Right renal pelvis (tissue), 4 donors: ENCODE results near the gene ENOX2. TPM values are rescaled to one million over a fixed set of nuclear protein-coding genes. Genes with fewer than 3 reads are reported as not detected.
"Not testable (repeated sequence)": the region's sequence is repeated elsewhere in the genome, so short reads cannot be mapped to it uniquely, and the experiment has no call there.

Source experiments
- DNase-seq, 4 donors: peaks; one replicate each; pipeline ENCODE4 v3.0.0-alpha.2; 2013; ENCODE audit warnings: low read depth in 4 of 4, low spot score in 3 of 4, missing footprints in 1 of 4
- polyA plus RNA-seq, 4 donors: library from polyadenylated mRNA; unstranded; fragments of 120-200 nt; gene quantifications; one replicate each; pipeline ENCODE4 v1.2.1, GENCODE V29; 2013; ENCODE audit not compliant: insufficient read length in 4 of 4

The ENOX2 gene, protein sequence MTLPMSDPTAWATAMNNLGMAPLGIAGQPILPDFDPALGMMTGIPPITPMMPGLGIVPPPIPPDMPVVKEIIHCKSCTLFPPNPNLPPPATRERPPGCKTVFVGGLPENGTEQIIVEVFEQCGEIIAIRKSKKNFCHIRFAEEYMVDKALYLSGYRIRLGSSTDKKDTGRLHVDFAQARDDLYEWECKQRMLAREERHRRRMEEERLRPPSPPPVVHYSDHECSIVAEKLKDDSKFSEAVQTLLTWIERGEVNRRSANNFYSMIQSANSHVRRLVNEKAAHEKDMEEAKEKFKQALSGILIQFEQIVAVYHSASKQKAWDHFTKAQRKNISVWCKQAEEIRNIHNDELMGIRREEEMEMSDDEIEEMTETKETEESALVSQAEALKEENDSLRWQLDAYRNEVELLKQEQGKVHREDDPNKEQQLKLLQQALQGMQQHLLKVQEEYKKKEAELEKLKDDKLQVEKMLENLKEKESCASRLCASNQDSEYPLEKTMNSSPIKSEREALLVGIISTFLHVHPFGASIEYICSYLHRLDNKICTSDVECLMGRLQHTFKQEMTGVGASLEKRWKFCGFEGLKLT
- 10 to 100 TPM in 3 of 4 donors, 1 to 10 TPM in 1; 5.1 to 22.0 (median 19.9) TPM for polyA plus RNA-seq

DNA sequence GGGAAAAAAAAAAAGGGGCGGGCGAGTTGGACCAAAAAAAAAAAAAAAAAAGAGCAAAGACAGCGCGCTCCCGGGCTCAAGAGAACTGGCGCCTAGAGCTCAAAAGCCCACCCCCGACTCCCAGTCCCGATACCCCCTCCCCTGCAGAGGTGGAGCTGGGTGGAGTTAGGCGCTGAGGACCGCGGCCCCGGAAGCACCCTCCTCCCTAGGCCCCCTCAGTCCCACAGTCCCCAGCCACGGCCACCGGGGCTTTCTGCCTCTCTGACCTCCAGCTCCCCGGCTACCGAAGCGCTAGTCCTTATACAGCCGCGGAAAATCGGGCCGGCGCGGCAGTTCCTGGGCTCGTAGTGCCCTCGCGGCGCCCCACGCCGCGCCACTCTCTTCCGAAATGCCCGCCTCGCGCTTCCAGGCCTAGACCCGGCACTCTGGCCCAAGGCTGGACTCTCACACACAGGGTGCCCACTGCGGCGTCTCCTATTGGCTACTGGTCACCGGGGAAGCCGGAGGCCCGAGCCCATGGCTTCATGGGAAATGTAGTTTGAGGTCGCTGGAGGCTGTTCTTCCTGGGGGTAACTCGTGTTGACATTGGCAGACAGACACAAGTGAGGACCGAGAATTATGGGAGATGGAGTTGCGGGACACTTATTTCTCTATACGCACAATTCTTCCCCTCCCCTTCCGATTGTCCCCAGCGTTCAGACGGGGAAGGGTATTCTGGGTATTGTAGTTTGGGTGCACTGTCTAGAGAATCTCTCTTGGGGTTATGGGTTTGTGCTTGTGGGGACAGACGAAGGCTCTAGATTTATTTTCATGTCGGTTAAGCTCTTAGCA is at the start of gene ENOX2:
Gene ENOX2, minus strand, starts transcription at position 427 of the 831 bp plus-strand sequence. CDS start 199,993 bp downstream, outside the sequence.
- peak; percentile 77 to 91 (median 85) for DNase-seq

DNA sequence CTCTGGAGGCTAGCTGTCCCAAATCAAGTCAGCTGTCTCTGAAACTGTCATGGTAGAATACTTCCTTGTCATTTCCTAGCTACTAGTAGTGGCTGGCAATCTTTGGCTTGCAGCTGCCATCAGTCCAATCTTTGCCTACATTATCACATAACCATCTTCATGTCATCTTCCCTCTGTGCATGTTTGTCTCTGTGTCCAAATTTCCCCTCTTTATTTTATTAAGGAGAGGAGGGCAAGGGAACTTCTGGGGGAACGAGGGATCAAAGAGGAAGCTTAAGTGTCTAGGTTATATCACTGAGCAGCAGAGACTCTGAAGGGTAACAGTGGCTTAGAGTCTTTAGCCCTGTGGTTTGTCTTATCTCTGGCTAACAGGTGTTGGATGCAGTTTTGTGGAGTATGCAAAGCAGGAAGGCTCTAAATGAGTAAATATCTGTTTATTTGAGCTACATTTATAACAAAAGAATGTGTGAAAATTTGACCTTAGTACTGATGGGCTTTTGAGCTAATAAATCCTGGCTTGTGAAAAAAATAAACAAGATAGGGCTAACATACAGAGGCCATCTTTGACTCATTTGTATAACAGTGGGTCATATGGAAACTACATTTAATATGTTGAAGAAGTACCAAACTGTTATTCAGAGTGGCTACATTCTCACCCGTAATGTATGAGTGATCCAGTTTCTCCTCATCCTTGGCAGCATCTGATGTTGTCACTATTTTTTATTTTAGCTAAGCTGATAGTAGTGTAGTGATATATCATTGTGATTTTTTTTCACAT is 49.4 kb upstream of the ENOX2 start:
- DNase-seq = no peak

DNA sequence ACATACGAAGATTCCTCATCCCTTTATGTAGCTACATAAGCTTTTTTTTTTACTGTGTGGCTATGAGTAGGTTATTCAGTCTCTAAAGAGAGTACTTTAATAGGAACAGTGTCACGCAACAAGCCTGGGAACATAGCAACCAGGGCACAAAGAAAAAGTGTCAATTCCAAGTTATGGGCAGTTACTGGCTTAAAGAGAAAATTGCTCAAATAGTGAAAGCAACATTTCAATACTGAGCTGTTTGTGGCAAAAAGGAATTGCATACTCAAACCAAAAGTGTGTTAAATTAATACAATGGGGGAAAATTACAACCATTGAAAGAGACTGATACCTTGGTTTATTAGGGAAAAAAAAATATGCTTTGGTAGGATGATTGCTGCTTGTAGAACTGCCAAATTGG is 41.2 kb upstream of the ENOX2 start:
- DNase-seq = no peak

DNA sequence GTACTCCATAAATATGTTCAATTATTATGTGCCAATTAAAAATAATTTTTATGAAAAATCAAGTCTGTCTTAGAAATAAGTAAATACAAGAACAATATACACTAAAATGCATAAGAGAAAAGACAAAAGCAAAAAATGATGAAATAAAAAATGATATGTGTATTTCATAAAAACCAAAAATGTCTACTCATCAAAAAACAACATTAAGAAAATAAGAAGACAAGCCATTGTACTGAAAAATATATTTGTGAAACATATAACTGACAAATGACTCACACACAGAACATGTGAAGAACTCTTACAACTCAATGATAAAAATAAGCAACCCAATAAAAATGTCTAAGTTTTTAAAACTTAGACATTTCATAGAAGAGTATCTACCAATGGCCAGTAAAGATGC is 34.1 kb upstream of the ENOX2 start:
- DNase-seq = no peak

DNA sequence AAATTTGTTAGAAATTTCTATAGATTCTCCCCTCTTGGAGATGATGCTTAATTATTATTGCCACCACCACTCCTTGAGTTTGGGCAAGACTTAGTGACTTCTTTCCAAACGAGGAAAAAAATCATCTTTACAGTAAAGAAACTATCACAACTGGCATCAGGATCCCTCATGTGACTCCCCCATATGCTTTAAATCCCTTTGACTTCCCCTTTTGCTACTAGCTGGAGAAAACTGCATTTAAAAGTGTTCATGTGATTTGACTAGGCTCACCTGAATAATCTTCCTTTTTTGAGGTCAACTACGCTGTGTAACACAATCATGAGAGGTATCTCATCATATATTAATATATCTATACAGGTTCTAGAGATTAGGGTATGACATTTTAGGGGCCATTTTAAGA is 30.3 kb upstream of the ENOX2 start:
- no peak for DNase-seq

DNA sequence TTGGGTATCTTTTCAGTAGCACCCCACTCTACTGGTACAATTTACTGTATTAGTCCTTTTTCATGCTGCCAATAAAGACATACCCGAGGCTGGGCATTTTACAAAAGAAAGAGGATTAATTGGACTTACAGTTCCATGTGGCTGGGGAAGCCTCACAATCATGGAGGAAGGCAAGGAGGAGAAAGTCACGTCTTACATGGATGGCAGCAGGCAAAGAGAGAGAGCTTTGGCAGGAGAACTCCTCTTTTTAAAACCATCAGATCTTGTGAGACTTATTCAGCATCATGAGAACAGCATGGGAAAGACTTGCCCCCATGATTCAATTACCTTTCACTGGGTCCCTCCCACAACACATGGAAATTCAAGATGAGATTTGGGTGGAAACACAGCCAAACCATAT is 17.4 kb upstream of the ENOX2 start:
- DNase-seq = not testable (repeated sequence)

DNA sequence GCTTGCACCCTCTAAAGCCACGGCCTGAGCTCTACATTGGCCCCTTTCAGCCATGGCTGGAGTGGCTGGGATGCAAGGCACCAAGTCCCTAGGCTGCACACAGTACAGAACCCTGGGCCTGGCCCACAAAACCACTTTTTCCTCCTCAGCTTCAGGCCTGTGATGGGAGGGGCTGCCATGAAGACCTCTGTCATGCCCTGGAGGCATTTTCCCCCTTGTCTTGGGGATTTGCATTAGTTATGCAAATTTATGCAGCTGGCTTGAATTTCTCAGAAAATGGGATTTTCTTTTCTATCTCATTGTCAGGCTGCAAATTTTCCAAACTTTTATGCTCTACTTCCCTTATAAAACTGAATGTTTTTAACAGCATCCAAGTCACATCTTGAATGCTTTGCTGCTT is 16.7 kb upstream of the ENOX2 start:
- not testable (repeated sequence) for DNase-seq

DNA sequence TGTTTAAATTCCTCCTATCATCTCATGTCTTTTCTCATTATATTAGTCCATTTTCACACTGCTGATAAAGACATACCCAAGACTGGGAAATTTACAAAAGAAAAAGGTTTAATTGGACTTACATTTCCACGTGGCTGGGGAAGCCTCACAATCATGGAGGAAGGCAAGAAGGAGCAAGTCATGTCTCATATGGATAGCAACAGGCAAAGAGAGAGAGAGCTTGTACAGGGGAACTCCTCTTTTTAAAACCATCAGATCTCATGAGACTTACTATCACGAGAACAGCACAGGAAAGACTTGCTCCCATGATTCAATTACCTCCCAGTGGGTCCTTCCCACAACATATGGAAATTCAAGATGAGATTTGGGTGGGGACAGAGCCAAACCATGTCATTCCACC is 15.5 kb upstream of the ENOX2 start:
- DNase-seq = not testable (repeated sequence)

DNA sequence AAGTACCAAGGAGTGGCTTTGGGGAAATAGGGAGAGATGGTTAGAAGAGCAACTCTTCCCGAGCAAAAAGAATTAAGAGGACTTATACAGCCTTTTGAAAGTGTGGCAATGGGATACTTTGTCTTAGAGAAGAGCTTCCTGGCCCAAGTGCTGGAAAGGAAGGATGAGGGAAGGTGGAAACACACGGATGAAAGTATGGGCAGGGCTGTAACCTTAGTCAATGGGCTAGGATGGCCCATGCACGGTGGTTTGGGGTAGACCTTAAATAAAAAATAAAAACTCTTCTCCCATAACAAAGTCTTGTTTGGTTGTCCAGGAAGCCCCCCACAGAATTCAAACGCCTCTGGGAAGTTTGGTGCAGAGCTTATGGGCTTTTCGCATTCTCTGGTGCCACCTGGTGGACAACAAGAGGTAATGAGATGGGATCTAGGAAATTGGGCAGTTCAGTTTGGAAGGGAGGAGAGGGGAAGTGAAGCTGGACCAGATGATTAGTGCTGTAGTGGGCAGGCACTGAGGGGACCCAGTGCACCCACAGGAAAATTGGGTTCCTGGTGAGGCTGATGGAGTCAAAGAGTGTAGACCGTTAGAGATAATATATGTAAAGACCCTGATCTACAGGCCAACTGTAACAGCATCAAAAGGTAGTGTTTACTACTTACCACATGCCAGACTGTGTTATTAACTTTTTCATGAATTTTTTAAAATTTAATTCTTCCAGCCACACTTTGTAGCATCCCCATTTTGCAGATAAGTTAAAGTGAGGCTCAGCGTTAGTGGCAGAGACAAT is 13.8 kb upstream of the ENOX2 start:
- DNase-seq = peak in 1 of 4 donors; percentile 31

DNA sequence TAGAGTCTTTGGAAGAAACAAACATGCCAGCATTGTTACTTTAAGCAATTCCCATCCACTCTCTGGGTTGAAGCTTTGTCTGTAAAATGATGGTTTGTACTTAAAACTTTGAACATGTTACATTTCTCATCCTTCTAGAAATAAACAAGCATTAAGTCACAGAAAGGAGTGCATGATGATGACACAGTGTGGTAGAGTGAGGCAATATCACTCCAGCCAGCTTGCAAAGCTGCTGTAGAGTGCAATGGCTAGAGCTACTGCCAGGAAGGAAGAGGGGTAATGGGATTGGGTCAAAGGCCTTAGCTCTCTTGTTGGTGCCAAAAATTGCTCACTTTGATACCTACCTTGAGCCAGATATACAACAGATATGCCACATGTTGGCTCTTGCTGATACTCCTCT is 12.3 kb upstream of the ENOX2 start:
- DNase-seq = no peak

DNA sequence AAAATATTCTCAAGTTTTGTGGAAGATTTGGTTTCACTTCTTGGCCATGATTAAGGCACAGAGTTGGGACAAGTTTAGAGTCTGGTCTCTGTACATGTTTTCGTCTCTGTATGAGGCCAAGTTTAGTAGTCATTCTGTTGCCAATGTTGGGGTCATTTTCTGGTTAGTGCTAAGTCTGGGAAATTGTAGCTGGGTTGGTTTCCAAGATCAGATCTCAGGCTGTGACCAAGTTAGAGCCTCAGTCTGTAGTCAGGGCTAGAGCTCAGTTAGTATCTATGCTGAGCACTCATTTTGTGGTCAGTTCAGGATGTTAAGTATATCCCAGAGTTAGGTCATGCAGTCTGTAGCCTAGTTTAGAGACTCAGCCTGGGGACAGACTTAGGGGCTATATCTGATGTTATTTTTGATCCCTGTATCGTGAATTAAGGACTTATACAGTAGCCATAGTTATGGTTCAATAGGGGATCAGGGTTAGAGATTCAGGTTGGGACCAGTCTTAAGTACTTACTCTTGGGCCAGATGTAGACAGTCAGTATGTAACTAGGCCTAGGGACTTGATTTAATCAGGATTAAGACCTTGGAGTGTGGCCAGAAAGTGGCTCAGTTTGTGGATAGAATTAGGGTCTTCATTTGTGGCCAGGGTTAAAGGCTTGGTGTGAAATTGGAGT is 6.6 kb upstream of the ENOX2 start:
- no peak for DNase-seq

DNA sequence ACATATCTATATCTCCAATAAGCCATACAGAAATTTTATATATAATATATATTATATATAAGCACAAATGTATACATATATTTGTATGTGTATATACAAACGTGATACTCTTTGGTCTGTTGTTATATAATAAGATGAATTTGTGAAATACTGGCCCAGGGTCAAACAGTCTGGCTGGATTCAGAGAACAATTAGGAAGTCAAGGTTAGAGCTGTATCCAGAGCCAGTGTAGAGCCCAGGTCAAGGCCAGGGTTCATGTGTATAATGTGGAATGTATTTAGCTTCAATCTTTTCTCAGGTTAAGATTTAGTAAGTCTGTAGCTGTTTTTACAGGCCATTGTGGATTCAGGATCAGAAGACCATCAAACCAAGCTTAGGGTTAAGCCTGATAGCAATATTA is 3.8 kb upstream of the ENOX2 start:
- no peak for DNase-seq

DNA sequence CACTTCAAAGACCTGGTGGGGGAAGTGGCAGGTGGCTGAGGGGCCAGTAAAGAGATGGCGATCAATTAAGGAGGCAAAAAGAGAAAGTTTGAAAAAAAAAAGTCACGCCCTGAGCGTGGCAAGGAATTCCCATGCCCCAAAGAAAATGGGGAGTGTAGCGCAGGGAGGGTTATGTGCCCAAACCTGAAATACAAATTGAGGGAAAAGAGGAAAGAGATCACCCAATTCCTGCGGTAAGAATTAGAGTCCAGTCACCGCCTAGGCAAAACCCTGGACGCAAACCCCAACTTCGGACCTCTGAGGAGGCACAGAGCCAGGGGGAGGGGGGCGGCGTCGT is 595 bp downstream of the ENOX2 start:
- peak in 1 of 4 donors; percentile 5 for DNase-seq

DNA sequence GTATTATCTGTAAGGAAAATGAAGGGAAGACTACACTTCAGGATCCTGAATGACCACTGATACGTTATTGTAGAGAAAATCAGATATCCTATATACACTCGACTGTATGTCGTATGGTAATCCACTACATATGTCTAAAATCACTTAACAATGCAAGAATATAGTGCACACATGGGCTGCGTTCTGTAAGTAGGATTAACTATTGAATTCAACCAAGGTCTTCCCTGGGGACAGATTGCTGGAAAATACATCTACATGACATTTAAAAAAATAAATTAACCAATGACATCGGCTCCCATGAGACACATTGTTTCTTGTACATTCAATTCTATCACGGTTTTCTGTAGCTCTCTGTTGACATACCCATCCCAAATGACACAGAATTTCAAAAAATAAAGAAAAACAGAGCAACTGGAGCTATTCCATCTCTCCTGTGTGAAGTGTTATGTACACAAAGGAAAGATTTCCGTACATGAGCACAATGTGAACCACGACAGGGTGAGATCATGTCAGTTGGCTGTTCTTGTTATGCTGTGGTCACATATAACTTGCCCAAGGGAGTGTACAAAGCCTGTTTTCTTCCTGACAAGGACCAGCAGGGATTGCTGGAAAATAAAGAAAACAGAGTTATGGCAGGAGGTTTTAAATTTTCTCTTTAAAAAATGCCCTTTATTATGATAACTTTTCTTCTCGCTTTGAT is 6.1 kb downstream of the ENOX2 start:
- DNase-seq = no peak

DNA sequence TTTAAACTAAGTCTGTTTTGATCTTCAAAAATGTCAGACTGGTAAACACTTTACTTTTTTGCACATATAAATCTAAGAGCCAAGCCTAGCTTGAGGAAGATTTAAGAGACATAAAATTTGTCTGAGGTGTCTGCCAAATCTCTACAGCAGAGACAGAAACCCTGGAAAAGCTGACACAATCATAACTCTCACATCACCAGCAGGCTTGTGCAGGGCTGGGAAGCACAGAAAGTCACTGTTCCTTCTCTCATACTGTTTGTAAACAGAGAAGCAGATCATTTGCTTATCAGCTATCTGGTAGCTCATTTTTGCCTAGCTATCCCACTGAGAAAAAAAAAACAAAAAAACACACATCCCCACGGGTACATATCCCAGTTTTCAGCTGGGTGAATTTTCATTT is 7.0 kb downstream of the ENOX2 start:
- DNase-seq = no peak

DNA sequence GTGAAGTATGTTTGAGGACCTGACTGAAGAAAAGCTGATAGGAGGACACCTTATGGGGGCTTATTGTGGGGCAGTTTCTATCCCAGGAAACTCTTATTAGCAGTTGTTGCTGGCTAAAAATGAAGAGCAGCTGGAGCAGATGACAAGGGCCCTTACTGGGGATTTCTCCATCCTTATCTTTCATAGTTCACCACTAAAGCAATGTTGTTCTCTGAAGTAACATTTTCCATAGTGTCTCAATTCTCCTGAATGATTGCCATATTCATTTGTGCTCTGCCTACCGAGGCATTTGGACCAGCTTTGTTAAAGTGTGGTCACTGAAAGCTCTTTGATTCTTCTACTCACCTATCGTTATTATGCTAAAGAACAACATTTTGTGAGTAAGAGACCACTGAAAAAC is 7.7 kb downstream of the ENOX2 start:
- no peak for DNase-seq

DNA sequence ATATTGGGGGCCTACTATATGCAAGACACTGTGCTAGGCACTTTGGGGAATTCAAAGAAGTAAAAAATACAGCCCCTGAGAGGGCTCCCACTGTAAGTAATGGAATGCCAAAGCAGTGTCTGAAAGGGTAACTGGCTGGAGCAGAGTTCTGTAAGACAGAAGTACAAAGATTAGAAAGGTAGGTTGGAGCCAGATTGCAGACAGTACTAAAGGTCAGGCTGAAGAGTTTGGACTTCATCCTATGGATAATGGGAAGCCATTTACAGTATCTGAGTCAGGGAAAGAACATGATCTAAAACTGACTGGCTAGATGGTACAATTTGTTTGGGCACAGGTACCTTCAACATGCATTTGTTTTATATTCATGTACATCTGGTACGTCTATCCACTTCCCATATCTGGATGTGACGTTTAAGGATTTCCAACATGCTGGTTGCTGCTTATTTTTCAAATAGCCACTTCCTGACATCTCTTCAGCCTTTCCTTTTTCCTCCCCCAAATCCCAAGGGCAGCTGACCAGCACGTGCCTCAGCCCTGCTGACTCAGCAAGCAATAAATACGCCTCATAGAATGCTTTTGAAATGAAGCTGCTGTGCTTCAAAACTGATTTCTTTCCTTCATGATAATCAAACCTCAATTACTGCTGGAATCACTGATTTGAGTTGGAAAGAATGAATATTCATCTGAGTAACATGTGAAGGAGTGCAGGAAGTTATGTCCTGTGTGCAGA is 9.5 kb downstream of the ENOX2 start:
- no peak for DNase-seq

DNA sequence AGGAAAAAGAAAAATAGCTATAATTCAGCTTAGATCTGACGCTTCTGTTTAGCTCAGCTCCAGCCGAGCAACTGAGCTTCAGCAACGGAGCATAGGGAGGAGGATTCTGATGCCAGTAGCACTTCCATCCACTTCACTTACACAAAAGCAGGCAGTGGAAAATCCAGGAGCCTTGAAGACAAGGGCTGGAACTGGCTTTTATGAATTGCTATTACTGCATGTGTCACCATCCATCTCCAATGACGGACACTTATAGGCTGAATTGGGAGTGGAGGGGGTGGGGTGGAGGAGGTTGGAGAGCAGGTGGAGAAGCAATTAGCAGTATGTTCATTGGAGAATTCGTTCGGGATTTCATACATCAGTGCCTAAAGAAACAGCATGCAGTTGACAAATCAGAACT is 15.6 kb downstream of the ENOX2 start:
- no peak for DNase-seq
